Osteoblast (primary cell): ENCODE data around the gene ANKRD33B. TPM values are rescaled to one million over a fixed set of nuclear protein-coding genes. Genes with fewer than 3 reads are reported as not detected.
A peak's percentile ranks its signal among the peaks of the same experiment; 100 is the strongest.

ENCODE experiments used
- DNase-seq: peaks from one replicate; pipeline ENCODE4 v3.0.0; 2011; ENCODE audit warnings: low spot score, mixed read lengths; ENCODE audit not compliant: insufficient read length; ENCODE audit errors: missing footprints
- H2AFZ ChIP-seq: 2 replicates; pipeline ENCODE4 v1.6.0; 2011; ENCODE audit warnings: mild to moderate bottlenecking, low read length
- H3K27ac ChIP-seq: 2 replicates; pipeline ENCODE4 v1.5.1; 2011; ENCODE audit warnings: mild to moderate bottlenecking, low read depth, low read length, moderate library complexity
- H3K27me3 ChIP-seq: 2 replicates; pipeline ENCODE4 v1.6.0; 2012; ENCODE audit warnings: mild to moderate bottlenecking, control low read depth, inconsistent platforms, low read length, moderate library complexity; ENCODE audit not compliant: insufficient read depth
- H3K36me3 ChIP-seq: 2 replicates; pipeline ENCODE4 v1.5.1; 2011; ENCODE audit warnings: mild to moderate bottlenecking, low read length, control low read depth, moderate library complexity; ENCODE audit not compliant: insufficient read depth
- H3K4me1 ChIP-seq: 2 replicates; pipeline ENCODE4 v1.5.1; 2011; ENCODE audit warnings: mild to moderate bottlenecking, low read length, control low read depth, moderate library complexity; ENCODE audit not compliant: insufficient read depth
- H3K4me2 ChIP-seq: 2 replicates; pipeline ENCODE4 v1.6.0; 2011; ENCODE audit warnings: mild to moderate bottlenecking, low read length; ENCODE audit not compliant: insufficient read depth
- H3K4me3 ChIP-seq: fragments of 200-600 bp; sonication (generic); 3 replicates; pipeline ENCODE4 v1.5.1; 2012; ENCODE audit warnings: mild to moderate bottlenecking, low read length, inconsistent platforms; ENCODE audit not compliant: insufficient read depth
- H3K79me2 ChIP-seq: 2 replicates; pipeline ENCODE4 v1.6.0; 2012; ENCODE audit warnings: mild to moderate bottlenecking, low read length, control low read depth, inconsistent platforms; ENCODE audit not compliant: insufficient read depth
- H3K9me3 ChIP-seq: 2 replicates; pipeline ENCODE4 v1.5.1; 2011; ENCODE audit warnings: low read depth, low read length, control low read depth
- H4K20me1 ChIP-seq: 2 replicates; pipeline ENCODE4 v1.6.0; 2012; ENCODE audit warnings: mild to moderate bottlenecking, low read length, control low read depth; ENCODE audit not compliant: insufficient read depth
- CTCF ChIP-seq: IDR thresholded peaks from 2 replicates; pipeline ENCODE4 v1.5.1; 2011; ENCODE audit warnings: mild to moderate bottlenecking, low read depth, low read length, moderate library complexity; ENCODE audit errors: extremely low read depth
- total RNA-seq: library from RNA; depleted of rRNA; stranded (reverse); fragments of >200 nt; gene quantifications from 2 replicates; pipeline ENCODE4 v1.2.3, GENCODE V29; 2012

ANKRD33B gene
- total RNA-seq, 1 donor: 5.1 TPM

- Histone ChIP-seq H3K4me1 (peaks cover 6% of the 10 kb centered on the region), H3K27ac (no peak overlapping the region), H3K79me2 (peaks cover 5% of the 10 kb centered on the region), H3K36me3 (no peaks in the 10 kb centered on the region), H3K27me3 (no peaks in the 10 kb centered on the region), H3K4me3 (no peak overlapping the region), H3K4me2 (no peak overlapping the region), H3K9me3 (no peaks in the 10 kb centered on the region), H2AFZ (no peak overlapping the region), H4K20me1 (no peaks in the 10 kb centered on the region)
- no peak for TF ChIP-seq CTCF
- no peak for DNase-seq
These were observed 12.9 kb downstream of the ANKRD33B start for GRCh38 chr5:10576790-10577189.

- peaks cover 6% of the 10 kb centered on the region for H3K4me1 ChIP-seq
- no peak overlapping the region for H3K4me3 ChIP-seq
- H4K20me1 ChIP-seq: no peaks in the 10 kb centered on the region
- no peaks in the 10 kb centered on the region for H3K9me3 ChIP-seq
- H3K36me3 ChIP-seq: no peaks in the 10 kb centered on the region
- DNase-seq: peak; percentile 89
- H3K79me2 ChIP-seq: peaks cover 7% of the 10 kb centered on the region
- H2AFZ ChIP-seq: peak overlapping the region; percentile 31
- no peaks in the 10 kb centered on the region for H3K27me3 ChIP-seq
- TF ChIP-seq CTCF: no peak
- peak overlapping the region; percentile 29 for H3K4me2 ChIP-seq
- no peak overlapping the region for H3K27ac ChIP-seq
These were observed 13.8 kb downstream of the ANKRD33B start for GRCh38 chr5:10577371-10578292.

GRCh38 chr5:10578293-10578665, 14.4 kb downstream of the ANKRD33B start:
- Histone ChIP-seq H3K4me3 (no peak overlapping the region), H3K27me3 (peaks cover under 1% of the 10 kb centered on the region), H3K27ac (no peak overlapping the region), H2AFZ (no peak overlapping the region), H3K4me1 (peaks cover 6% of the 10 kb centered on the region), H3K36me3 (no peaks in the 10 kb centered on the region), H3K79me2 (peaks cover 7% of the 10 kb centered on the region), H4K20me1 (peaks cover 1% of the 10 kb centered on the region), H3K9me3 (no peaks in the 10 kb centered on the region), H3K4me2 (no peak overlapping the region)
- no peak for TF ChIP-seq CTCF
- no peak for DNase-seq

GRCh38 chr5:10578869-10579268, 15.0 kb downstream of the ANKRD33B start:
- no peaks in the 10 kb centered on the region for H3K9me3 ChIP-seq
- H3K27ac ChIP-seq: no peak overlapping the region
- peaks cover 2% of the 10 kb centered on the region for H3K27me3 ChIP-seq
- peaks cover 6% of the 10 kb centered on the region for H3K4me1 ChIP-seq
- no peak for TF ChIP-seq CTCF
- H3K4me3 ChIP-seq: no peak overlapping the region
- no peak overlapping the region for H2AFZ ChIP-seq
- H4K20me1 ChIP-seq: peaks cover 4% of the 10 kb centered on the region
- H3K4me2 ChIP-seq: no peak overlapping the region
- DNase-seq: no peak
- H3K79me2 ChIP-seq: peaks cover 7% of the 10 kb centered on the region
- H3K36me3 ChIP-seq: no peaks in the 10 kb centered on the region
